HFF-Myc (cell line): Measurements from ENCODE around the gene RTL5.
"Not testable (repeated sequence)": the region's sequence is repeated elsewhere in the genome, so short reads cannot be mapped to it uniquely, and the experiment has no call there.

ENCODE experiments used
- DNase-seq: peaks from one replicate; pipeline ENCODE4 v3.0.0-alpha.2; 2011; ENCODE audit warnings: low read depth; ENCODE audit errors: extremely low read depth
- H3K4me3 ChIP-seq: replicated peaks from 2 replicates; pipeline ENCODE4 v1.5.1; 2011; ENCODE audit warnings: low read depth, mild to moderate bottlenecking, control low read depth, low read length
- CTCF ChIP-seq: IDR thresholded peaks from 2 replicates; pipeline ENCODE4 v1.5.1; 2012; ENCODE audit warnings: mild to moderate bottlenecking, low read depth, low read length, control low read depth; ENCODE audit errors: missing control alignments

The RTL5 gene

GRCh38 chrX:72131317-72132294, at the start of gene RTL5:
TSS of gene RTL5 (minus strand) at chrX:72131915.
- DNase-seq = no peak
- TF ChIP-seq CTCF = no peak
- H3K4me3 ChIP-seq = peak within 1 kb of the TSS; percentile 44

DNA sequence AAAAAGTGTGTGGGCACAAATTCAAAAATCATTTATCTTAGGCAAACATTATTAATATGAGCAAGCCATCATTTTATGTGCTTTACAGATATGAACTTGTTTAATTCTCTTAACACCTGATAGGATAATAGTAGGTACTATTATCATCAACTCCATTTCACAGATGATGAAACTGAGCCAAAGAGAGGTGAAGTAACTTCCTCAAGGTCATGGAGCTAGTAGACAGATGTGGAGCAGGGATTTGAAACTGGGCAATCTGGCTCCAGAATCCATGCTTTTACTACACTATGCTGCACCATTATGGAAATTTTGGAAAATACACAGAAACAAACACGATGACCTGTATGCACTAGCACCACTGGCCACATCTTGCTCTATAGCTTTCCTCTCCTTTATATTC, 48.8 kb upstream of the RTL5 start:
- H3K4me3 ChIP-seq = peak overlapping the region; percentile 77
- no peak for DNase-seq
- TF ChIP-seq CTCF = no peak

DNA sequence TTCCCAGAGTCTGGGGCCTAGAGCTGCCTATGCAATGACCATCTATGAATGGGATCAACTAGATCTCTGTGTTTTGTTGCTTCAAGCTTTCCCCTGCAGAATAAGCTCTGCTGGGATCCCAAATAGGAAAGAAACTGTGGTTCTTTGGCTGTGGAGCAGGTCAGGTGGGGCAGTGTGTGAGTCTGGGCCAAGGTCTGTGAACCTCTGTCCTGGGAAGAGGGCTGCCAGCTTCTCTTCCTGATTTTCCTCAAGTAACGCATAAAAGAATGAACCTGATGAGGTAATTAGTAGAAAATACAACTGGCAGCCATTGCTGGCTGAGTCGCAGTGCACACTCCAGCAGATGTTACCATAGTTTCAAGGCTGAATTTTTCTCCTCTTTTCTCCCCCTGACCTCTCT, 45.3 kb upstream of the RTL5 start:
- no peak overlapping the region for H3K4me3 ChIP-seq
- no peak for DNase-seq
- no peak for TF ChIP-seq CTCF

GRCh38 chrX:72176289-72176688, 44.6 kb upstream of the RTL5 start:
- DNase-seq, H3K4me3 ChIP-seq: not testable (repeated sequence)

DNA sequence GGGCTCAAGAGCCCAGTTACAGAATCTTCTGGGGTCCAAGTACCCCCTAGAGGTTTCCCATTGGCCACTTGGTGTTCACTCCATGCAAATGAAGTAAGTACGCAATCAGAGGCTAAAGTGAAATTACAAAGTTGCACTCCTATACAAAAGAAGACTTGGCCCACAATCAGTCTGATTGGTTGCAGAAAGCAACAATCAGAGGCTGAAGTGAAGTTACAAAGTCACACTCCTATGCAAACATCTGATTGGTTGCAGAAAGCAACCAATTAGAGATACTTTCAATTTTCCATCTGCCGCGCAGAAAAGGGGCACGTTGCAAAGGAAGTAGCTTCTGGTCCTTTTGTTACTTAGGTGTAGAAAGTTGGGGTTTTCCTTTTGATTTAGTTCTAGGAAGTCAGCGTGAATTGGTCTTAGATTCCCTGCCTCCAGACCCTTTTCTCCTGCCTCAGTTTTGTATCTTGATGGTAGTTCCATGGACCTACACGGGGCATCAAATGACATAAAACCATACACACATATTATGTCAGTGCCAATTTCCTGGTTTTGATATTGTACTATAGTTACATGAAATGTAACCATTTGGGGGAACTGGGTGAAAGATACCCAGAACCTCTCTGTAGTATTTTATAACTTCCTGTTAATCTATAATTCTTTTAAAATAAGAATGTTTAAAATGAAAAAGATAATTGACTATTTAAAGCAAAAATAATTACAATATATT, 37.5 kb upstream of the RTL5 start:
- no peak for TF ChIP-seq CTCF
- no peak overlapping the region for H3K4me3 ChIP-seq
- no peak for DNase-seq

- H3K4me3 ChIP-seq = no peak overlapping the region
- DNase-seq = no peak
- no peak for TF ChIP-seq CTCF
Measured at GRCh38 chrX:72165551-72165950, 33.8 kb upstream of the RTL5 start.

GRCh38 chrX:72159769-72160168, 28.1 kb upstream of the RTL5 start:
- TF ChIP-seq CTCF = no peak
- no peak for DNase-seq

More at GRCh38 chrX:72159769-72160168, 28.1 kb upstream of the RTL5 start:
- no peak overlapping the region for H3K4me3 ChIP-seq
